ENCODE measurements around the gene HK3. TPM values are rescaled to one million over a fixed set of nuclear protein-coding genes. Genes with fewer than 3 reads are reported as not detected.

The HK3 gene
- total and polyA plus RNA-seq, 9 of the 15 experiments (the other 6 are each of a cell fraction or from before 2014, with no cell fraction given): 0.16 TPM; not detected in 8

DNA sequence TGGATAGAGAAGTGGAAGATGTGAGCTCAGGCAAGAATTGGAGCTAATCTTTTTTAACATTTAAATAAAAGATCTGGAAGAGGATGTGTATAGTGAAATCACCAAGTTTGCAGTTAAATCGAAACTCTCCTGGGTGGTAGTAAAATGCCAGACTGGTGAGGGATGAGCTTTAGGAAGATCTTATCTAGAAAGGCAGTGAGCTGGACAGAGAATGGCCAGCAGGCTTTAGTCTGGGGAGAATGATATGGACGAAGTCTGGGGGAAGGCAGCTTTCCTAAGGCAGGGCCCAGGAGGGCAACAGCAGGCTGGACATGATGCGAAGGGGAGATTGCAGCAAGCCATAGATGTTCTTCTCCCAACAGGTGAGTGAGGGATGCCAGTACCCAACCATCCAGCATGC lies 63.2 kb downstream of the HK3 start (continued):
- no peak for TF ChIP-seq ZNF695 (CRISPR knock-in tag; IDR thresholded peaks at IDR 0.05)
- TF ChIP-seq, protein P1, sequence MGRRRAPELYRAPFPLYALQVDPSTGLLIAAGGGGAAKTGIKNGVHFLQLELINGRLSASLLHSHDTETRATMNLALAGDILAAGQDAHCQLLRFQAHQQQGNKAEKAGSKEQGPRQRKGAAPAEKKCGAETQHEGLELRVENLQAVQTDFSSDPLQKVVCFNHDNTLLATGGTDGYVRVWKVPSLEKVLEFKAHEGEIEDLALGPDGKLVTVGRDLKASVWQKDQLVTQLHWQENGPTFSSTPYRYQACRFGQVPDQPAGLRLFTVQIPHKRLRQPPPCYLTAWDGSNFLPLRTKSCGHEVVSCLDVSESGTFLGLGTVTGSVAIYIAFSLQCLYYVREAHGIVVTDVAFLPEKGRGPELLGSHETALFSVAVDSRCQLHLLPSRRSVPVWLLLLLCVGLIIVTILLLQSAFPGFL (CRISPR knock-in tag; IDR thresholded peaks at IDR 0.05): no peak

- DNase-seq (ENCODE audit: extremely low read depth in 1 of 4, low spot score in 3 of 4): no peak
- intact Hi-C loops (cut with micrococcal nuclease) (no loop called here), in situ Hi-C loops (cut with MboI) (no loop called here)
- Histone ChIP-seq H3K4me1 (replicated peaks in 1 of 2; ENCODE audit: control insufficient read depth in 2 of 2, insufficient read depth in 2 of 2, low read length in 2 of 2) (no peaks in the 10 kb centered on the region; a peak in 1 of 5 replicates), H3K9me1 (ENCODE audit: control insufficient read depth, insufficient read depth, low read length) (peaks cover 3% of the 10 kb centered on the region), H3K9me3 (replicated peaks; ENCODE audit: control insufficient read depth, insufficient read depth, low read depth, low read length) (no peaks in the 10 kb centered on the region), H3K79me2 (ENCODE audit: control insufficient read depth, insufficient read depth, low read length) (no peaks in the 10 kb centered on the region), H4K20me1 (replicated peaks; ENCODE audit: control insufficient read depth, insufficient read depth, low read length) (peaks cover 15% of the 10 kb centered on the region; the same call in 1 of the 2 replicates), H3K36me3 (ENCODE audit: control insufficient read depth, insufficient read depth, low read length) (no peaks in the 10 kb centered on the region), H2AFZ (ENCODE audit: low read depth, low read length) (no peak overlapping the region), H3K27me3 (ENCODE audit: control insufficient read depth in 2 of 2, insufficient read depth in 2 of 2, low read length in 2 of 2) (peaks cover 4 to 31% of the 10 kb centered on the region in 2 experiments; a peak in 3 of 5 replicates), H3K4me2 (ENCODE audit: insufficient read depth, low read length) (no peak overlapping the region), H3K4me3 (no peak overlapping the region), H3K27ac (ENCODE audit: extremely low read depth, low read depth, low read length) (no peak overlapping the region), H3K9ac (ENCODE audit: insufficient read depth in 1 of 2, low read depth in 2 of 2, low read length in 2 of 2) (no peak overlapping the region)
- no peak for FAIRE-seq
- no peak for ATAC-seq
- no peak for TF ChIP-seq ARHGAP35 (IDR thresholded peaks at IDR 0.05; ENCODE audit: partially characterized antibody)
- TF ChIP-seq ZNF77 (CRISPR knock-in tag; IDR thresholded peaks at IDR 0.05): no peak
- no peak for TF ChIP-seq BRCA1 (IDR thresholded peaks at IDR 0.05)
- TF ChIP-seq BRCA1 (CRISPR knock-in tag; IDR thresholded peaks at IDR 0.05): no peak
- TF ChIP-seq ZNF318 (IDR thresholded peaks at IDR 0.05; ENCODE audit: borderline replicate concordance in 1 of 2, low read depth in 1 of 2): no peak
- TF ChIP-seq ZKSCAN1 (IDR thresholded peaks at IDR 0.05; ENCODE audit: low read depth, low read length): no peak
- TF ChIP-seq PTBP1 (IDR thresholded peaks at IDR 0.05; ENCODE audit: low read depth, low read length): no peak
- no peak for TF ChIP-seq IFI16 (CRISPR knock-in tag; IDR thresholded peaks at IDR 0.05)
- WGBS (ENCODE audit: insufficient coverage, low coverage, missing lambda C conversion rate): 2% methylated on average over 4 of the region's 4 CpGs
- POLR2A ChIA-PET: interaction anchor here (0.5 kb wide), 1 partner anchor 95 kb away, joined by 3 read pairs; no protein-coding TSS in a partner anchor
- BruUV-seq (replicated peaks): no TSS peak
- CTCF ChIA-PET (ENCODE audit: low intra/inter-chr PET ratio): no interaction called here
Observed at GRCh38 chr5:176833286-176833685, 65.9 kb downstream of the HK3 start.

All from K562 (cell line).